Mesendoderm (in vitro differentiated cells): Measurements from ENCODE around the gene PCBP3.

Experiments
- DNase-seq: peaks from one replicate; pipeline ENCODE4 v3.0.0; 2013
- H2AK5ac ChIP-seq: 2 replicates; pipeline ENCODE4 v1.6.1; 2013; ENCODE audit warnings: low read length, inconsistent platforms
- H2BK120ac ChIP-seq: 2 replicates; pipeline ENCODE4 v1.6.1; 2013; ENCODE audit warnings: low read depth, mild to moderate bottlenecking, low read length, moderate library complexity, mixed read lengths
- H2BK15ac ChIP-seq: replicated peaks from 2 replicates; pipeline ENCODE4 v1.6.1; 2013; ENCODE audit warnings: low read depth, mild to moderate bottlenecking, moderate library complexity
- H2BK5ac ChIP-seq: 2 replicates; pipeline ENCODE4 v1.6.1; 2013; ENCODE audit warnings: low read length, inconsistent platforms
- H3K18ac ChIP-seq: 2 replicates; pipeline ENCODE4 v1.6.1; 2013; ENCODE audit warnings: mild to moderate bottlenecking, low read length, mixed read lengths
- H3K23ac ChIP-seq: one replicate; pipeline ENCODE4 v1.6.1; 2013; ENCODE audit warnings: low read length
- H3K27ac ChIP-seq: 2 replicates; pipeline ENCODE4 v1.5.1; 2013; ENCODE audit warnings: low read depth, mild to moderate bottlenecking, inconsistent platforms, low read length, moderate library complexity
- H3K27me3 ChIP-seq: 2 replicates; pipeline ENCODE4 v1.6.1; 2013; ENCODE audit warnings: low read length, control low read depth, mild to moderate bottlenecking, inconsistent platforms; ENCODE audit not compliant: insufficient read depth, poor library complexity
- H3K36me3 ChIP-seq: 2 replicates; pipeline ENCODE4 v1.6.1; 2013; ENCODE audit warnings: low read length, inconsistent platforms; ENCODE audit not compliant: control insufficient read depth, insufficient read depth
- H3K4ac ChIP-seq: one replicate; pipeline ENCODE4 v1.6.1; 2013; ENCODE audit warnings: low read depth, mild to moderate bottlenecking, low read length, moderate library complexity
- H3K4me1 ChIP-seq: 2 replicates; pipeline ENCODE4 v1.6.1; 2013; ENCODE audit warnings: low read depth, low read length, inconsistent platforms; ENCODE audit not compliant: control insufficient read depth
- H3K4me2 ChIP-seq: 2 replicates; pipeline ENCODE4 v1.6.1; 2013; ENCODE audit warnings: low read length
- H3K4me3 ChIP-seq: 2 replicates; pipeline ENCODE4 v1.5.1; 2013; ENCODE audit warnings: mild to moderate bottlenecking, low read length
- H3K56ac ChIP-seq: one replicate; pipeline ENCODE4 v1.6.1; 2013; ENCODE audit warnings: low read length
- H3K79me1 ChIP-seq: 2 replicates; pipeline ENCODE4 v1.6.1; 2013; ENCODE audit warnings: low read length, inconsistent platforms
- H3K79me2 ChIP-seq: 2 replicates; pipeline ENCODE4 v1.6.1; 2013; ENCODE audit warnings: mild to moderate bottlenecking, low read length; ENCODE audit not compliant: control insufficient read depth, insufficient read depth
- H3K9ac ChIP-seq: 2 replicates; pipeline ENCODE4 v1.6.1; 2013; ENCODE audit warnings: low read length, inconsistent platforms
- H4K5ac ChIP-seq: one replicate; pipeline ENCODE4 v1.6.1; 2013; ENCODE audit warnings: low read length
- H4K8ac ChIP-seq: one replicate; pipeline ENCODE4 v1.6.1; 2013; ENCODE audit warnings: low read depth, mild to moderate bottlenecking, control low read depth, low read length, moderate library complexity
- WGBS: extraction: QIAGEN DNeasy Blood & Tissue Kit; methylation state at CpG from one replicate; pipeline ENCODE4 v1.1.7; 2013; ENCODE audit warnings: low lambda C conversion rate, missing lambda C conversion rate; ENCODE audit not compliant: insufficient coverage; ENCODE audit errors: extremely low coverage; 5-methylcytosine and 5-hydroxymethylcytosine counted together

PCBP3 gene

DNA sequence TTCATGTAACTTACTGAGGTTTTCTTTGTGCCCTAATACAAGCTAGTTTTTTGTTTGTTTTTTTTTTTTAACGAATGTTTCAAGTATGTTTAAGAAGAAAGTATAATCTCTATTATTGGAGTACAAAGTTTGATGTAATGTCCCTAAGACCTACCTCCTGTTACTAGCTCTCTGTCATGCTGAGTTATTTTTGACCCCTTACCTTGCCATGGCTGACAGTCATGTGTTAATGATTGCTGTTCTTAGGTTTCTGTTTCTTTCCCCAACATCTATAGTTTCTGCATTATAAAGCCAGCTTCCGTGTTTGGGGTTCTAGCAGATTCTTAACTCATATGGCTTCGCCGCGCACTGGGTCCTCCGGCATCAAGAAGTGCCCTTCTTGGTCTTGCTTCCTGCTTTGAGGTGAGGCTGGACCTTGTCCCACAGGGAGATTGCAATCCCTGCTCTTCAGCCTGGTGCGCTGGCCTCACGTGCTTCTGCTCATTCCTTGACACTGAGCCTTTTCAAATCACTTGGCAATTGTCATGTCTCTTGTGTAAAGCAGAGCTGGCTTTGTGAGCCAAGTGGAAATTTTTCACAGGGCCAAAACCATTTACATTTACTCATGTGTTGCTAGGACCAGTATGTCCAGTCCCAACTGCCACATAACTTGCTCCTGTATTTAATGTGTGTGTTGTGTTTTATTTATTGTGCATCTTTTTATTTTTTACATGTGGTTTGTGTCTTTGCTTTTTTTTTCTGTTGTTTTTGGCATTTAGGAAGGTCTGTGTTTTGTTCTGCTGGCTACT is 203.0 kb downstream of the PCBP3 start:
- Histone ChIP-seq H3K79me1 (no peaks in the 10 kb centered on the region), H3K4me3 (no peak overlapping the region), H4K8ac (no peak overlapping the region), H2AK5ac (no peak overlapping the region), H3K56ac (no peak overlapping the region), H2BK120ac (no peak overlapping the region), H3K36me3 (no peaks in the 10 kb centered on the region), H4K5ac (no peak overlapping the region), H3K9ac (no peak overlapping the region), H3K27me3 (no peaks in the 10 kb centered on the region), H2BK5ac (no peak overlapping the region), H3K23ac (no peak overlapping the region), H3K79me2 (no peaks in the 10 kb centered on the region), H2BK15ac (no peak overlapping the region), H3K4me2 (no peak overlapping the region), H3K27ac (no peak overlapping the region), H3K4ac (no peak overlapping the region), H3K4me1 (no peaks in the 10 kb centered on the region), H3K18ac (no peak overlapping the region)
- no peak for DNase-seq
- no CpG with 5 or more reads among the region's 8 CpGs for WGBS

GRCh38 chr21:45847870-45848269 is 204.3 kb downstream of the PCBP3 start:
- no peaks in the 10 kb centered on the region for H3K79me2 ChIP-seq
- H3K27me3 ChIP-seq, result no peaks in the 10 kb centered on the region
- DNase-seq, result no peak
- H2BK120ac ChIP-seq, result no peak overlapping the region
- no peak overlapping the region for H3K23ac ChIP-seq
- no peak overlapping the region for H3K56ac ChIP-seq
- no peak overlapping the region for H3K4me3 ChIP-seq
- no CpG with 5 or more reads among the region's 10 CpGs for WGBS
- H4K8ac ChIP-seq, result no peak overlapping the region
- H2BK15ac ChIP-seq, result no peak overlapping the region
- H3K27ac ChIP-seq, result no peak overlapping the region
- H3K18ac ChIP-seq, result no peak overlapping the region
- H3K9ac ChIP-seq, result no peak overlapping the region
- H3K36me3 ChIP-seq, result no peaks in the 10 kb centered on the region
- no peak overlapping the region for H2BK5ac ChIP-seq
- no peak overlapping the region for H4K5ac ChIP-seq
- no peaks in the 10 kb centered on the region for H3K4me1 ChIP-seq
- no peak overlapping the region for H3K4ac ChIP-seq
- H2AK5ac ChIP-seq, result no peak overlapping the region
- H3K4me2 ChIP-seq, result no peak overlapping the region
- H3K79me1 ChIP-seq, result no peaks in the 10 kb centered on the region

DNA sequence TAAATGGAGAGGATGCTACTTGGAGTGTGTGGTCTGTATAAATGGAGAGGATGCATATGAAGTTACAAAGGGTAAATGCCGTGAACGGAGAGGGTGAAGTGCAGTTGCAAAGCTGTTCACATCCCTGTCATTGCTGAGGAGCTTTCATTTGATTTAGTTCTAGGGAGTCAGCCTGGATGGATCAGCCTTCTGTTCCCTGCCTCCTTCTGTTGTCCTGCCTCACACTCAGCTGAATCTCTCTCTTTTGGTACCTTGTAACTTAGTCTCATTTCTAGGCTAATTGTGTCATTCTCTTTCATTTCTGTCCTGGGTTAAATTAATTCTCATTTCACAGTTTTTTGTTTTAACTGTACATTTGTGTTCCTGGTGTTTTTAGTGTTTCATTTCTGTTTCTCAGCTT is 204.8 kb downstream of the PCBP3 start:
- no peak overlapping the region for H4K5ac ChIP-seq
- DNase-seq, result no peak
- no peak overlapping the region for H3K4me3 ChIP-seq
- no peaks in the 10 kb centered on the region for H3K36me3 ChIP-seq
- no peaks in the 10 kb centered on the region for H3K27me3 ChIP-seq
- no peaks in the 10 kb centered on the region for H3K4me1 ChIP-seq
- H4K8ac ChIP-seq, result no peak overlapping the region
- no peak overlapping the region for H3K56ac ChIP-seq
- no CpG with 5 or more reads among the region's 2 CpGs for WGBS
- no peak overlapping the region for H3K4ac ChIP-seq
- H3K79me1 ChIP-seq, result no peaks in the 10 kb centered on the region
- no peak overlapping the region for H3K27ac ChIP-seq
- H2BK120ac ChIP-seq, result no peak overlapping the region
- H3K79me2 ChIP-seq, result no peaks in the 10 kb centered on the region
- H3K4me2 ChIP-seq, result no peak overlapping the region
- H3K9ac ChIP-seq, result no peak overlapping the region
- H2BK5ac ChIP-seq, result no peak overlapping the region
- H3K23ac ChIP-seq, result no peak overlapping the region
- no peak overlapping the region for H2BK15ac ChIP-seq
- no peak overlapping the region for H2AK5ac ChIP-seq
- no peak overlapping the region for H3K18ac ChIP-seq

DNA sequence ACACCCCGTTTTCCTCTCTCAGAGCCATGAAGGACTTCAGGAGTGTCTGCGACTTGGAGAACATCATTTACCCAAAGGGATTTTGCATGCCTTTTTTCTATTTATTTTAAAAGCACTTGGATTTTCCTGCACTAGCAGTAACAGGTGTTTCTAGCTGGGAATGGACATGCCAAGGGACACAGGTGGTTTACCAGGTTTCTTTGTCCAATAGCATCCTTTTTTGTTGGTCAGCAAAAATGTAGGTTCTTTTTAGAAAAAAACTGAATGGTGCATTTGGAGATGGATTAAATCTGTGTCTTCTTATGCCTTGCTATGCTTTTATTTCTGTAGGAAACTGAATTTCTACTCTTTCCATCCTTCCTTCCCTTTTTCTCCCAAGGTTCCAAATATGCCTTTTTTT is 205.3 kb downstream of the PCBP3 start:
- no peak overlapping the region for H3K9ac ChIP-seq
- no peak overlapping the region for H2BK15ac ChIP-seq
- WGBS, result no CpG with 5 or more reads among the region's 2 CpGs
- no peak for DNase-seq
- no peak overlapping the region for H3K23ac ChIP-seq
- H3K79me2 ChIP-seq, result no peaks in the 10 kb centered on the region
- no peaks in the 10 kb centered on the region for H3K36me3 ChIP-seq
- H3K27ac ChIP-seq, result no peak overlapping the region
- no peak overlapping the region for H3K4me3 ChIP-seq
- H2BK5ac ChIP-seq, result no peak overlapping the region
- H3K56ac ChIP-seq, result no peak overlapping the region
- no peak overlapping the region for H3K18ac ChIP-seq
- no peak overlapping the region for H3K4ac ChIP-seq
- H4K5ac ChIP-seq, result no peak overlapping the region
- H2BK120ac ChIP-seq, result no peak overlapping the region
- H3K27me3 ChIP-seq, result no peaks in the 10 kb centered on the region
- no peak overlapping the region for H2AK5ac ChIP-seq
- H3K79me1 ChIP-seq, result no peaks in the 10 kb centered on the region
- H4K8ac ChIP-seq, result no peak overlapping the region
- H3K4me1 ChIP-seq, result no peaks in the 10 kb centered on the region
- H3K4me2 ChIP-seq, result no peak overlapping the region

GRCh38 chr21:45849651-45850050 is 206.1 kb downstream of the PCBP3 start:
- no peaks in the 10 kb centered on the region for H3K36me3 ChIP-seq
- WGBS, result 100% methylated on average over 2 of the region's 10 CpGs

GRCh38 chr21:45850181-45850580 is 206.7 kb downstream of the PCBP3 start:
- Histone ChIP-seq H2BK15ac (no peak overlapping the region), H3K9ac (no peak overlapping the region), H3K4me1 (no peaks in the 10 kb centered on the region), H3K56ac (no peak overlapping the region), H3K79me1 (no peaks in the 10 kb centered on the region), H3K36me3 (no peaks in the 10 kb centered on the region), H3K18ac (no peak overlapping the region), H3K4me2 (no peak overlapping the region), H3K23ac (no peak overlapping the region), H3K4me3 (no peak overlapping the region), H4K5ac (no peak overlapping the region), H2AK5ac (no peak overlapping the region), H2BK120ac (no peak overlapping the region), H3K27ac (no peak overlapping the region), H4K8ac (no peak overlapping the region), H3K4ac (no peak overlapping the region), H2BK5ac (no peak overlapping the region), H3K79me2 (no peaks in the 10 kb centered on the region), H3K27me3 (no peaks in the 10 kb centered on the region)
- WGBS, result no CpG with 5 or more reads among the region's 4 CpGs
- no peak for DNase-seq

More at GRCh38 chr21:45849651-45850050, 206.1 kb downstream of the PCBP3 start:
- Histone ChIP-seq H3K9ac (no peak overlapping the region), H3K79me1 (no peaks in the 10 kb centered on the region), H2BK120ac (no peak overlapping the region), H3K4ac (no peak overlapping the region), H3K27me3 (no peaks in the 10 kb centered on the region), H3K56ac (no peak overlapping the region), H3K27ac (no peak overlapping the region), H3K4me2 (no peak overlapping the region), H3K18ac (no peak overlapping the region), H3K4me3 (no peak overlapping the region), H4K8ac (no peak overlapping the region), H2BK15ac (no peak overlapping the region), H3K4me1 (no peaks in the 10 kb centered on the region), H2BK5ac (no peak overlapping the region), H2AK5ac (no peak overlapping the region), H3K23ac (no peak overlapping the region), H4K5ac (no peak overlapping the region), H3K79me2 (no peaks in the 10 kb centered on the region)
- no peak for DNase-seq
